Measurements from ENCODE around the gene PALLD. TPM values are rescaled to one million over a fixed set of nuclear protein-coding genes. Genes with fewer than 3 reads are reported as not detected.

PALLD gene
- polyA plus RNA-seq, 4 donors = 179 to 246 (median 227) TPM

Other genes with a start within 250 kb of the PALLD start
- 10 to 100 TPM in 3 of 4 donors, 1 to 10 TPM in 1; 9.9 to 14.5 (median 12.4) TPM for gene DDX60, start 178.3 kb upstream of the PALLD start, polyA plus RNA-seq (ENCODE audit: insufficient read length in 4 of 4)
- 10 to 100 TPM in 3 of 4 donors, 1 to 10 TPM in 1; 5.5 to 12.8 (median 12.0) TPM for gene DDX60L, start 16.6 kb upstream of the PALLD start, polyA plus RNA-seq (ENCODE audit: insufficient read length in 4 of 4)